IMR-90 (cell line): ENCODE measurements around the gene RAB26. TPM values are rescaled to one million over a fixed set of nuclear protein-coding genes. Genes with fewer than 3 reads are reported as not detected.

Experiments used
- ATAC-seq: fragments of 200-7000 bp; cut with Tn5 transposase; 2 replicates; pipeline ENCODE4 v1.9.1; 2020; ENCODE audit warnings: low read depth, mild to moderate bottlenecking, moderate library complexity
- BruUV-seq: library from RNA; stranded (reverse); fragments of 400-500 nt; replicated peaks from 2 replicates; lab custom pipeline; 2021; lab: Mats Ljungman, UMichigan
- CTCF ChIA-PET: fragments of 300-600 bp; formaldehyde crosslinking; extraction: SDS; loops from one replicate; lab custom pipeline; 2021; ENCODE audit warnings: antibody characterized with exemption; lab: Yijun Ruan, JAX
- POLR2A ChIA-PET: fragments of 300-600 bp; sonication (Branson Sonifier 250); formaldehyde crosslinking; loops from one replicate; lab custom pipeline; 2022; ENCODE audit warnings: antibody characterized with exemption; ENCODE audit not compliant: unreplicated experiment; lab: Charles Lee
- DNase-seq: peaks from one replicate; pipeline ENCODE4 v3.0.0; 2013
- H2AFZ ChIP-seq: replicated peaks from 2 replicates; pipeline ENCODE3; 2013; ENCODE audit warnings: low read length, mild to moderate bottlenecking; ENCODE audit not compliant: poor library complexity
- H2AK5ac ChIP-seq: 2 replicates; pipeline ENCODE4 v1.6.1; 2013; ENCODE audit warnings: low read depth, low read length, inconsistent platforms
- H2AK9ac ChIP-seq: replicated peaks from 2 replicates; pipeline ENCODE3; 2013; ENCODE audit warnings: mild to moderate bottlenecking, low read depth, low read length, moderate library complexity; ENCODE audit not compliant: poor library complexity
- H2BK120ac ChIP-seq: 2 replicates; pipeline ENCODE4 v1.6.1; 2013; ENCODE audit warnings: low read depth, low read length, inconsistent platforms
- H2BK15ac ChIP-seq: 3 replicates; pipeline ENCODE4 v1.6.1; 2013; ENCODE audit warnings: low read depth, low read length, inconsistent platforms
- H2BK20ac ChIP-seq: 2 replicates; pipeline ENCODE4 v1.6.1; 2013; ENCODE audit warnings: low read depth, mild to moderate bottlenecking, inconsistent platforms, low read length, moderate library complexity
- H2BK5ac ChIP-seq: 2 replicates; pipeline ENCODE4 v1.6.1; 2013; ENCODE audit warnings: mild to moderate bottlenecking, low read depth, low read length, inconsistent platforms; ENCODE audit not compliant: poor library complexity, severe bottlenecking
- H3K14ac ChIP-seq: replicated peaks from 2 replicates; pipeline ENCODE4 v1.6.1; 2013; ENCODE audit warnings: low read depth, low read length, inconsistent platforms
- H3K18ac ChIP-seq: 2 replicates; pipeline ENCODE4 v1.6.1; 2013; ENCODE audit warnings: low read depth, low read length, control low read depth
- H3K23ac ChIP-seq: 2 replicates; pipeline ENCODE4 v1.6.1; 2013; ENCODE audit warnings: low read depth, low read length, inconsistent platforms
- H3K27ac ChIP-seq: 2 replicates; pipeline ENCODE4 v1.5.1; 2013; ENCODE audit warnings: mild to moderate bottlenecking, control low read depth, low read length; ENCODE audit not compliant: insufficient read depth
- H3K27me3 ChIP-seq: 2 replicates; pipeline ENCODE4 v1.6.1; 2013; ENCODE audit warnings: low read length; ENCODE audit not compliant: control insufficient read depth, insufficient read depth
- H3K36me3 ChIP-seq: 2 replicates; pipeline ENCODE4 v1.6.1; 2013; ENCODE audit warnings: low read length, mixed read lengths; ENCODE audit not compliant: control insufficient read depth, insufficient read depth
- H3K4ac ChIP-seq: 2 replicates; pipeline ENCODE4 v1.6.1; 2013; ENCODE audit warnings: low read depth, low read length, inconsistent platforms
- H3K4me1 ChIP-seq: 2 replicates; pipeline ENCODE4 v1.6.1; 2013; ENCODE audit warnings: low read length, mixed read lengths; ENCODE audit not compliant: control insufficient read depth, insufficient read depth
- H3K4me2 ChIP-seq: 2 replicates; pipeline ENCODE4 v1.6.1; 2013; ENCODE audit warnings: low read depth, mild to moderate bottlenecking, control low read depth, low read length, moderate library complexity
- H3K4me3 ChIP-seq: 2 replicates; pipeline ENCODE4 v1.5.1; 2013; ENCODE audit warnings: low read depth, mild to moderate bottlenecking, control low read depth, low read length, moderate library complexity; ENCODE audit not compliant: insufficient read depth
- H3K56ac ChIP-seq: 2 replicates; pipeline ENCODE4 v1.6.1; 2013; ENCODE audit warnings: low read length, inconsistent platforms; ENCODE audit not compliant: insufficient read depth; ENCODE audit errors: extremely low read depth
- H3K79me1 ChIP-seq, 2 experiments: 2 replicates each; pipeline ENCODE4 v1.6.1; 2013; ENCODE audit warnings: low read length in 2 of 2, inconsistent platforms in 1 of 2, low read depth in 1 of 2
- H3K9ac ChIP-seq: 2 replicates; pipeline ENCODE4 v1.6.1; 2013; ENCODE audit warnings: low read depth, low read length, control low read depth
- H3K9me1 ChIP-seq: 2 replicates; pipeline ENCODE4 v1.6.1; 2013; ENCODE audit warnings: low read length, inconsistent platforms; ENCODE audit not compliant: insufficient read depth
- H3K9me3 ChIP-seq: 2 replicates; pipeline ENCODE4 v1.6.1; 2013; ENCODE audit warnings: low read length; ENCODE audit not compliant: control insufficient read depth, insufficient read depth
- H4K20me1 ChIP-seq: 2 replicates; pipeline ENCODE4 v1.6.1; 2013; ENCODE audit warnings: low read length, inconsistent platforms; ENCODE audit not compliant: insufficient read depth
- H4K5ac ChIP-seq: 2 replicates; pipeline ENCODE4 v1.6.1; 2013; ENCODE audit warnings: mild to moderate bottlenecking, low read depth, low read length, control low read depth
- H4K8ac ChIP-seq, 2 experiments: 2 replicates each; pipeline ENCODE4 v1.6.1; 2013; ENCODE audit warnings: low read depth in 2 of 2, low read length in 2 of 2, control low read depth in 1 of 2, inconsistent platforms in 1 of 2
- H4K91ac ChIP-seq: 2 replicates; pipeline ENCODE4 v1.6.1; 2013; ENCODE audit warnings: low read depth, low read length, inconsistent platforms; ENCODE audit not compliant: insufficient read depth
- BHLHE40 ChIP-seq: fragments of 150-350 bp; IDR thresholded peaks from 2 replicates; pipeline ENCODE4 v1.6.1; 2016; ENCODE audit warnings: mild to moderate bottlenecking, low read depth, low read length
- ELK1 ChIP-seq: fragments of 150-350 bp; IDR thresholded peaks from 2 replicates; pipeline ENCODE4 v1.6.1; 2016; ENCODE audit warnings: low read depth, mild to moderate bottlenecking, low read length, moderate library complexity, borderline replicate concordance
- MAFK ChIP-seq: IDR thresholded peaks from 2 replicates; pipeline ENCODE4 v1.6.1; 2012; ENCODE audit warnings: low read depth, low read length, improper control_type of control experiment
- MXI1 ChIP-seq: IDR thresholded peaks from 2 replicates; pipeline ENCODE4 v1.6.1; 2012; ENCODE audit warnings: low read depth, mild to moderate bottlenecking, low read length, moderate library complexity, borderline replicate concordance
- SMC3 ChIP-seq: fragments of 150-350 bp; IDR thresholded peaks from 2 replicates; pipeline ENCODE4 v1.6.1; 2016; ENCODE audit warnings: low read depth, mild to moderate bottlenecking, antibody characterized with exemption, low read length, moderate library complexity
- USF2 ChIP-seq: fragments of 150-350 bp; IDR thresholded peaks from 2 replicates; pipeline ENCODE4 v1.6.1; 2017; ENCODE audit warnings: mild to moderate bottlenecking, antibody characterized with exemption, low read length, low read depth
- WGBS, 2 experiments: methylation state at CpG; one replicate each; pipeline versions ENCODE4 v1.1.5 to v1.1.7; 2013; ENCODE audit warnings: missing lambda C conversion rate in 2 of 2; ENCODE audit not compliant: insufficient read length in 1 of 2; ENCODE audit errors: extremely low coverage in 2 of 2; 5-methylcytosine and 5-hydroxymethylcytosine counted together
- dilution Hi-C: fragments of 300-500 bp; cut with HindIII; formaldehyde crosslinking; loops from one replicate; pipeline ENCODE4 v1.14.3; 2018; ENCODE audit warnings: low sequenced_read_pairs; ENCODE audit not compliant: unreplicated experiment
- in situ Hi-C: fragments of 300-500 bp; cut with MboI; formaldehyde crosslinking; loops from 3 replicates; pipeline ENCODE4 v1.14.3; 2019; ENCODE audit warnings: low sequenced_read_pairs, inconsistent platforms, mixed read lengths
- intact Hi-C: fragments of 100-400 bp; cut with micrococcal nuclease; formaldehyde crosslinking; loops from 2 replicates; pipeline ENCODE4 v1.10.0; 2022
- polyA plus RNA-seq, 3 experiments: library from polyadenylated mRNA; depleted of rRNA; stranded (reverse); fragments of >200 nt; gene quantifications; 2 replicates each; pipeline ENCODE4 v1.2.3, GENCODE V29; 2012; ENCODE audit warnings: low replicate concordance in 1 of 3
- total RNA-seq: library from RNA; depleted of rRNA; stranded (reverse); fragments of >200 nt; gene quantifications from 2 replicates; pipeline ENCODE4 v1.2.3, GENCODE V29; 2012

Gene RAB26
- total and polyA plus RNA-seq, 2 of the 4 experiments (the other 2 are of a cell fraction) = 1.1 to 4.5 TPM

- TSS peak; percentile 94 for BruUV-seq
- TF ChIP-seq MXI1 (no peak), SMC3 (no peak), USF2 (no peak), BHLHE40 (no peak), MAFK (no peak), ELK1 (no peak)
- DNase-seq = no peak
- Histone ChIP-seq H2BK20ac (no peak overlapping the region), H2AK9ac (peak overlapping the region; percentile 65), H3K4me2 (no peak overlapping the region), H3K79me1 (no peaks in the 10 kb centered on the region), H3K27me3 (no peaks in the 10 kb centered on the region), H3K36me3 (peaks cover 44% of the 10 kb centered on the region), H4K5ac (no peak overlapping the region), H3K9ac (no peak overlapping the region), H2AFZ (no peak overlapping the region), H3K56ac (no peak overlapping the region), H3K18ac (no peak overlapping the region), H3K27ac (no peak overlapping the region), H2BK5ac (no peak overlapping the region), H2AK5ac (no peak overlapping the region), H4K20me1 (peaks cover 6% of the 10 kb centered on the region; the same call in 1 of the 2 replicates), H4K8ac (no peak overlapping the region), H3K14ac (no peak overlapping the region), H3K4me3 (no peak overlapping the region), H3K9me1 (no peaks in the 10 kb centered on the region), H3K9me3 (no peaks in the 10 kb centered on the region), H4K91ac (no peak overlapping the region), H3K4ac (no peak overlapping the region), H3K23ac (no peak overlapping the region), H3K4me1 (no peaks in the 10 kb centered on the region), H2BK15ac (no peak overlapping the region), H2BK120ac (no peak overlapping the region)
- intact Hi-C loops = no loop called here
- ATAC-seq = no peak
- CTCF ChIA-PET = no interaction called here
- in situ Hi-C loops = no loop called here
- POLR2A ChIA-PET = no interaction called here
- dilution Hi-C loops = no loop called here
- WGBS, 2 experiments = 98% methylated on average over 10 of the region's 20 CpGs; no CpG with 5 or more reads in 1 of the 2 experiments
Observed at GRCh38 chr16:2177561-2177960, 29.1 kb downstream of the RAB26 start.
